ENCODE measurements around the gene FUT3.

GRCh38 chr19:5880196-5880595, 28.9 kb upstream of the FUT3 start:
- no peak for TF ChIP-seq JUN (CRISPR knock-in tag; IDR thresholded peaks at IDR 0.05)
- TF ChIP-seq NR1H2 (CRISPR knock-in tag; IDR thresholded peaks at IDR 0.05), result no peak
- TF ChIP-seq HMGA2 (CRISPR knock-in tag; IDR thresholded peaks at IDR 0.05), result no peak
- TF ChIP-seq STAT6 (CRISPR knock-in tag; conservative IDR thresholded peaks at IDR 0.05; ENCODE audit: low read depth), result no peak
- no peak for TF ChIP-seq CTCF (IDR thresholded peaks at IDR 0.05)
- TF ChIP-seq USF2 (CRISPR knock-in tag; IDR thresholded peaks at IDR 0.05), result no peak
- no peak for TF ChIP-seq ELF4 (CRISPR knock-in tag; IDR thresholded peaks at IDR 0.05; ENCODE audit: low read depth)

Data from WTC11 (cell line).